CD1c-positive myeloid dendritic cell (primary cell): Measurements from ENCODE around the gene BSX.
A peak's percentile ranks its signal among the peaks of the same experiment; 100 is the strongest.

Experiments
- DNase-seq: peaks from one replicate; pipeline ENCODE4 v3.0.0-alpha.2; 2016; ENCODE audit errors: extremely low spot score

BSX gene

DNA sequence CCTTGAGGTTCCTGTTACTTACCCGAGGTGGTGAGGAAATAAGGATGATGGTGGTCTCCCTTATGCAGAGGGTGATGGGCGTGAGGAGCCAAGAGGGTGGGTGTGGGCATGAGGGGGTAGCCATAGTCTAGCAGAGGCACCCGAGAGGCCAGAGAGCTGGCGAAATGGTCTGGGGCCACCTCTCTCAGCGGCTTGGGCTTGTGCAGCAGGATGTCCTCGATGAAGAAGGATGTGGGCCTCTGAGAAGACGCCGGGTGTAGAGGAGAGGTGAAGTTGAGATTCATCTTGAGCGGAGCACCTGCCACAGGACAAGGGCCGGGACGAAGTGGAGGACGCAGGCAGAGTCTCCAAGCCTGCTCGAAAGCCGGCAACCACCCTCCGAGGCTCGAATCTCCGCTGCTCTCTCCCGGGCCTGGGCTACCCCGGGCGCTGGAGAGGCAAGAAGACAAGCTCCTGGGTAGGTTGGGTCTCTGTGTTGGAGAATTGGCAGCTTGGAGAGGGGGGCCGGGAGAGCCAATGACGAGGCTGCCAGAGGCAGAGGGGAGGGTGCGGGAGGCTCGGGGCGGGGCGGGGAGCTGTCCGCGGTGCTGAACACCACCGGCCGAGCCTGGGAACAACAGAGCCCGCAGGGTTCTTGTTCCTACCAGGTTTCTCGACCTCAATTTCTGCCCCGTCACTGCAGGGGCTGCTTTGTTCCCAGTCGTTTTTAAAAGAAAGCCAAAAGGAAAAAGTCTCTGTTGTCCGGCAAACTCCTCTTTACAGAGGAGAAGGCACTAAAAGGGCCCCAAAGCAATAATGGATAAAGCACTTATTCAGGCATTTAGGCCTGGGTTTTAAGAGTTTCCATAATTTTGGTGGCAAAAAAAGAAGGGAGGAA, at the start of gene BSX:
TSS of gene BSX (minus strand) at position 447 of the 877 bp plus-strand sequence. CDS start at position 284, 163 bp downstream.
- DNase-seq, result peak; percentile 54

DNA sequence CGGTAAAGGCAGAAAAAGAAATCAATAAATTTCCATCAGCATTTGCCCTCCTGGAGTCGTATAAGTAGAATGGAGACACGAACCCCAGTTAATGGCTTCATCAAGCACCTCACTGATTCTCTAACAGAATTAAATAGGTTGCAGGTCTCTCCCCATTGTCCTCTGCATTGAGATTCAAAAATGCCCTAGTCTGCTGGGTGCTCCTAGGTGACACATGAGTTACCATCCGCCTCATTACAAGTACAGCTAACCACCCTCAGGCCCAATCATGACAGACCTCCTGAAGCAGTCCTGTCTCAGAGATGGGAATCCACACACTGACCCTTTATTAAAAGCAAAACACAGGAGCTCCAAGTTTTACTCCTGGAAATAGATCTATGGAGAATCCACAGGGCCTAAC, 48.9 kb upstream of the BSX start:
- DNase-seq, result no peak

DNA sequence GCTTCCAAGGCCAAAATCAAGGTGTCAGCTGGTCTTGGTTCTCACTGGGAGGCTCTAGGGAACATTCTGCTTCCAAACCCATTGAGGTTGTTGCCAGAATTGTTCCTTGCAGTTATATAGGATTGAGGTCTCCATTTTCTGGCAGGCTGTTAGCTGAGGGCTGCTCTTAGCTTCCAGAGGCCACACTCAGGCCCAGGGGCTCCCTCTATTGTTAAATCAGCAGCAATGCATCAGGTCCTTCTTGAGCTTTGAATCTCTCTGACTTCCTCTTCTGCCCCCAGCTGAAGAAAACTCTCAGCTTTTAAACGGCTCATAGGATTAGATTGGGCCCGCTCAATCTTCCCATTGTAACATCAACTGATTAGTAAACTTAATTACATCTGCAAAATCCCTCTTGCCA, 39.3 kb upstream of the BSX start:
- DNase-seq, result peak; percentile 74

DNA sequence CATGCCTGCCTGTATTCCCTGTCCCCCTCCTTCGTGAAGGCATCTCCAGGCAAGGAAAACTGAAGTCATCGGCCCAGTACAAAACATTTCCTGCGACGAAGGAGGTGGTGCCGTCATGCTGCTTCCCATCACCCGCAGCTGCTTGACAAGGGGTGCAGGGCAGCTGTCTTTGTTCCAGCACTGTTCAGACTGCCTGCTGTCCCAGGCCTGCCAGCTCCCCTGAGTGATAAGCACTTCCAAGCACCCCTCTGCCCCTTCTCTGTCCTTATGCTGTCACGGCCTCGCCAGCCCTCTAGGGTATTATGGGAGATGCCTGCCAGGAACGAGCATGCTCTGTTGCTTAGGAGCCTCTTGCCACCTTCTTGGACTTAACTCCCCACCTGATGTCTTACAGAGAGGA, 37.1 kb upstream of the BSX start:
- DNase-seq, result no peak

DNA sequence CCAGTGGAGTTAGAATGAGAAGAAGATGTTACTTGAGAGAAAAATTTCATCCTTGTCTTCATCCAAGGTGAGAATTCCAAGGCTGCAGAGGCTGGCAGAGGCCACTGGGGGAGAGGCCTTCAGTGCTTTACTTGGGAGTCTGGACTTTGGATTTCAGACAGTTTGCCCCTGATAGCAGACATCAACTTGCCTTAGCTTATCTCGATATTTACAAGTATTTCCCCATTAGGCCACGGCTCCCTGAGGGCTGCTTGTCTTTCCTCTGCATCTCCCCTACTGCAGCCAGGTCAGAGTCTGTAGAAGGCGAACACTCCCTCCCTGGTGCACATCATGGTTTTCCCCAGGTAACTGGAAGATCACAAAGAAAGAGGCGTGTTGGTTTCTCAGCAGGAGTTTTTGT, 29.9 kb upstream of the BSX start:
- no peak for DNase-seq

DNA sequence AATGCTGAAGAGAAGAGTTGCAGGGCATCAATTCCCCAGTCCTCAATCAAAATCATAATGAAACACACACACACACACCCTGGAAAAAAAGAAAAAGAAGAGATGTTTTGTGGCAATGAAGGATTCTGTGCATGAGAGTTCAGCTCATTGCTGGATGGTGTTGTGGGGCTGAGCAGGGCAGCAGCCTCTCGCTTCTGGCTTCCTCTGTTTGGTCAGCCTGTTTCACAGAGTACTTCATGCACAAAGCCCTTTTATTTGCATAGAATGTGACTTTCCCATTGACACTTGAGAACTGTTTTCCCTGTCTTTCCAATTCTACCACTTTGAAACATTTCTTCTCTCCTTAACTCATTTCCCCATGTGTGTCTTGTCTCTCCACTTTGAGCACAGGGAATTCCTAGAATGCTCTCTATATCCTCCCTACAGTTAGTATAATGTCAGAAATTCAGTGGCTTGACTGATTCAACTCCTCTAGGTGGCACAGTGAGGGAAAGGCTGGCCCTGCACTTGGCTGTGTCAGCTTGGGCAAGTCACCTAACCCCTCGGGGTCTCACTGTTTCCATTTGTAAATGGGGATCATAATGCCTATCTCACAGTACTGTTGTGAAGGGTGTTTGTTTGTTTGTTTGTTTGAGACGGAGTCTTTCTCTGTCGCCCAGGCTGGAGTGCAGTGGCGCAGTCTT, 25.4 kb upstream of the BSX start:
- DNase-seq, result no peak

DNA sequence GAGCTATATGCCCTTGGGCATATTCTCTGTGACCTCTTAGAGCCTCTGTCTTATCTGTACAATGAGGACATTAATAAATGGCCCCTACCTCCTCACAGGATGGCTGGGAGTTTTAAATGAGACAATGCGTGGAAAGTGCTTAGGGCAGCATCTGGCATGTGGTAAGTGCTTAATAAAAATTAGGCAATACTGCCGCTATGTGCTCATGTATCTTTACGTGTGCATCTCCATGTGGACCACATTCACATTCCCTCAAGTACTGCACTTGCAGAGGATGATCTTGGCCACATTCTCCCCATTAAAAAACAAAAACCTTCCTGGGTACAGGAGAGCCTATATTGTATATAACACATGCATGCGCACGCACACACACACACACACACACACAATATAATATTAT, 19.1 kb upstream of the BSX start:
- DNase-seq, result no peak

DNA sequence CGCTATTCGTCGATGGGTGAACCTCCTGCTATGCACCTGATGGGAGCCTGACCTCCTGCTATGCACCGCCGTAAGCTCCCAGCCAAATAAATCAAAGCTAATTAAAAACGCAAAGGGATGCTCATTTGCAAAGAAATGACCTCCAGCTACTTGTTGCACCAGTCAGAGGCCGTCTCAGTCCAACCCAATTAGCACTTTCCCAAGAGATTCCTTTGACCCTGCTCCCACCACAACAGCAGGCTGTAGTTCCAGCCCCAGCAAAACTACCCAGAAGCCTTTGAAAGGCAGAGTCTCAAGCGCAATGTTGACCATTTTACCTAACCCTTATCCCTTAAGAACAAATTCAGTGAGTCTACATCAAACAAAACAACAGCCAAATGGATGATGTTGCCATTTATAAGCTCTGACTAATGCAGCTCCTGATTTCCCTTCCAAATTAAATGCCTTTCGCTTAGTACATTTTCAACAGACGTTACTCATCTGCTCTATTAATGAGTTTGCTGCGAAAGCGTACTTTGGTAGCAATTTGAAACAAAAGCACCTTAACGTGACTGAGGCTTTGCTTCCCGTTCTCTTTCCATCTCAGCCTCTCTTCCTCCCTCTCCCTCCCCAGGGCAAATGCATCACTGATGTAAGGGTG, 17.2 kb upstream of the BSX start:
- no peak for DNase-seq

DNA sequence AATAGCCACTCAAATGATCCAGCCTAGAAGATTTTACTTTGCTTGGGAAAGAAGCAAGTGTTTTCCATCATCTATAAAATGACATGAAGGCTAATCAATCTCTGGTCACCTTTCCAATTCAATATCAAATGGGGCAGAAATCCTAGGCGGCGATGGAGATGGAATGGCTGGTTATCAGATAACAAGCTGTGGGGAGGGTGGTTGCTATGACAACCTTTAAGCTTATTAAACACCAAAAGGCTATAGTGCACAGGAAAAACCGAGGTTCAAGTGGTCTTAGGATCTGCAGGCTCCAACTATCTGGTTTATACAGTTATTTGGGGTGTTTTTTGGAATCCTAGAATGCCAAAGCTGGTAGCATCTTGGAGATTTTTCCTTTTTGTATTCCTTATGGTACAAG, 13.9 kb upstream of the BSX start:
- no peak for DNase-seq

DNA sequence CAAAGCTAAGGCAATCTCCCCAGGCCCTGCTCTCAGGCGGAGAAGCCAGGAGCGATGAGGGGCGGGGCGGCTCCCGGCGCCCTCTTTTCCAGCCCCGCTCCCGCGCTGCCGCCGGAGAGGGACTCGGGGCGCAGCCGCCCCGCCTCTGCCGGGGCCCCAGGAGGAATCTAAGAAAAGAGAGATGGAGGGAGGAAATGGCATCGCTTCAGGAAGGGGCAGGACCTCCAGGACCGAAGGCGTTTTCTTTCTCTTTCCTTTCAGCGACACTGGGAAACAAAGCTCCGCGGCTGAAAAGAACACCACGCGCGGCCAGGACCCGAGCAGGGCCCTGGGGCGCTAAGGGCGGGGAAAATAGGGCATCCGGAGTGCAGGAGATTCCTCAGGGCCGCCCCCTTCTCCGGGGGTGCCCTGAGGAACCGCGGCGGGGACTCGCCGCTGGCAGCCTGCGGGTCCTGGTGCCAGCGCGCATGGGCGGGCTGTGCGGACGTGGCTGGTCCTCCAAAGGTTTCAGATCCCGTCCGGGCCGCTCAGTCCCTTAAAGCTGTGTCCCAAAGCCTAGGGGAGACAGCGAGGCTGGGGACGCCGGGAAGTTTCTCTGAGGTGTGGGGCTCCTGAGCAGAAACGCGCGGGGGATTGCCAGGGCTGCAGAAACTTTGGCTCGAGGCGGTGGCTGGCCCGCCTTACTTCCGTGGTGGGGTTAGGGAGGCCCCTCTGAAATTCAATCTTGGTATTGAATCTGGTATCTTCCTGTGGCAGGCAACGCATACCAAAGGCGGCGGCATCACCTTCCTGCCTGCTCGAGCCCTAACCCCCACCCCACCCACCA, 2.8 kb upstream of the BSX start:
- DNase-seq, result peak; percentile 51

DNA sequence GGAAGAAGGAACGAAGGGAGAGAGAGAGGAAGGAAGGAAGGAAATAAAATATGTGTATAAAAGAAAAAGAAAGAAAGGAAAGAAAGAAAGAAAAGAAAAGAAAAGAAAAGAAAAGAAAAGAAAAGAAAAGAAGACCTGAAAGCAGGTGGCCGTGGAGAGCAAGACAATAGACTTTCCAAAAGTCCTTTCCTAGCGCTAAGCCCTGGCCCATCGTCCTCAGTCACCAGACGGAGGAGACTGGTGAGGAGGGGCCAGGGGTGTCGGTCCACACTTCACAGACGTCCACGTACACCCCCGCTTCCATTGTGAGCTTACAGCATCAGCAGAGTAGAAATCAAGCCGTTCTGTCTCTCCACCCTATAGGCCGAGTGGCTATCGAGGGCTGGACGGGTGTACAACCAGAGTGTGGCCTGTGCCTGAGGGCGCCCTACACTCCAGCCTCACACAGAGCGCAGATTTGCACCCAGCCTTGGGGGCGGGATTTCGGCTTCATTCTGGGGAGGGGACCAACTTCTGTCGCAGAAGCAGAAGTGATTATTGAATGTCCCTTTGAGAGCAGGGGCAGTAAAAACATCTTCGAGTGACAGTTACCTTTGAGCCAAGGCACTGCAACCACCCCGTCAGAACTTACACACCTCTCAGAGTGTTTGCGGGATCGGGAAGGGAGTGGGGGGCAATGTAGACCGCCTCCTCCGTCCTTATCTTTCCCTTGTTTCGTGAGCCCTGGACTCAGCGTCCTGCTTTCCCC, 2.0 kb upstream of the BSX start:
- DNase-seq, result no peak

DNA sequence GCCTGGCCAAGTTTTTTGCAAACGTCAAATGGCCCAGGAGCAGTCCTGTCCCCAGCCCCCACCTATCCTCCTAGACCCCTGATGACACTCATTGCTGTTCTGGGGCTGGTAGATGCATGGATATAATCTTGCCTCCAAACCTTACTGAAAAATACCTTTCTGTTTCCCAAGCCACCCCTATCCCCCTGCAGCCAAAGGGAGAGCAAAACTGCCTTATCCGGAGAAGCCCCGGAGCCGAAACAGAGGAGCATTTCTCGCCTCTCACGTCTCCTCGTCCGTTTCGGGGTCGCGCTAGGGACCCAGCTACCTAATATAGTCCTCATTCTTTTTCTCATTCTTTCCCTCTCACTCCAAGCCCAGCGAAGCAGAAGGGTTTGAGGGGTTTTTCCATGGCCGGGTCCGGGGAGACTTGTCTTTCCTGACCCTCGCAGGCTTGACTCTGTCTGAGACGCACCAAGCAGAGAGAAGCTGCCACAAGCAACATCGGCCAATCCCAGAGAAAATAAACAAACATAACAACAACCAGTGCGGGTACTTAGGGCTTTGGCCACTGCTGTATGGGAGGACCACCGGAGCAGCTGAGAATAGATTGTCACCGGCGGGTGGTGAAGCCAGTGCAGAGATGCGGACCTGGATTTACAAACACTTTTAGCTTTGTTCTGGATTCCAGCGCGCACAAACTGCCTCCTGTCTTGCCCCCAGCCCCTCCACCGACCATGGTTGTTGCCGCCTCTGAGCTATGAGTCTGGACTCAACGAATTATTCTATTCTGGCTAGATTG, 1.6 kb downstream of the BSX start:
- DNase-seq, result no peak

DNA sequence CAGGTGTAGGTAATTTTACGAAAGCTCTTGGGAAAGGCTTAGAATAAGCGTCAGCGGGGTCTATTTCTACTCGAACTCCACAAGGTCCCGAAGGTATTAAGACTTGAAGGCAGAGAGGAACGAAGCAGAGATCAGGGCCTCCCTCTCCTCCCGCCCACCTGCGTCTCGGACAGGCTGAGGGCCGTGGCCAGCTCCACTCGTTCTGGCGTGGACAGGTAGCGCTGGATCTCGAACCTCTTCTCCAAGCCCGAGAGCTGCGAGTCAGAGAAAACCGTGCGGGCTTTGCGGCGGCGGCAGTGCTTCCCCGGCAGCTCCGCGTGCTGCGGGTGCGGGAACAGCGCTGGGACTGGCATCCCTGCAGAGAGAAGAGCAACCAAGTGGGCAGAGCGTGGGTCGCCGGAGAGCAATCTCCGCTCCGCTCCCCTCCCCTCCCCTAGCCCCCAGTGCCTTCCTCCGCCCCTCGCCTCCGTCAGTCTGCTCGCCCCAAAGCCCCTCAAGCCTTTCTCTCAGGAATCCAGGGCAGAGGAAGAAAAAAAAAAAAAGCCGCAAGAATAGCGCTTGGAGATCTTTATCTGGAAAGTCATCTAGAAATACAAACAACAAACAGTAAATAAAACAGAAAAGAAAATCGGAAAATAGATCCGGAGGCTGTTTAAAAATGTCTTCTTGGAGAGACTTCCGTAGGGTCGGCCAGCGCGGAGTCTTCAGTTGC, 2.4 kb downstream of the BSX start:
- no peak for DNase-seq

DNA sequence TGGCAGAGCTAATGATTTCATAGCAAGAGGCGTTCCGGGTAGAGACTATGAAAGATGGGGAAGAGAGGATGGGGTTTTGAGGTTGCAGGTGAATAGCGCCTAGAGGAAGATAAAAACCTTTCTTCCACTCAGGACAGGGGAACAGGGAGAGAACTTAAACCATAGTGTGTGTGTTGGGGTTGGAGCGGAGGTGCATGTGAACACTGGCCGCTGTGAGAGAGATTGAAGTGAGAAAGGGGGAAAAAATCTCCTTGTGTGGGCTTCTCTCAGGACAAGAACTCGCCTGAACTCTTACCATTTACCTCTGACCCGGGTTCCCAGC, 3.4 kb downstream of the BSX start:
- DNase-seq, result no peak

DNA sequence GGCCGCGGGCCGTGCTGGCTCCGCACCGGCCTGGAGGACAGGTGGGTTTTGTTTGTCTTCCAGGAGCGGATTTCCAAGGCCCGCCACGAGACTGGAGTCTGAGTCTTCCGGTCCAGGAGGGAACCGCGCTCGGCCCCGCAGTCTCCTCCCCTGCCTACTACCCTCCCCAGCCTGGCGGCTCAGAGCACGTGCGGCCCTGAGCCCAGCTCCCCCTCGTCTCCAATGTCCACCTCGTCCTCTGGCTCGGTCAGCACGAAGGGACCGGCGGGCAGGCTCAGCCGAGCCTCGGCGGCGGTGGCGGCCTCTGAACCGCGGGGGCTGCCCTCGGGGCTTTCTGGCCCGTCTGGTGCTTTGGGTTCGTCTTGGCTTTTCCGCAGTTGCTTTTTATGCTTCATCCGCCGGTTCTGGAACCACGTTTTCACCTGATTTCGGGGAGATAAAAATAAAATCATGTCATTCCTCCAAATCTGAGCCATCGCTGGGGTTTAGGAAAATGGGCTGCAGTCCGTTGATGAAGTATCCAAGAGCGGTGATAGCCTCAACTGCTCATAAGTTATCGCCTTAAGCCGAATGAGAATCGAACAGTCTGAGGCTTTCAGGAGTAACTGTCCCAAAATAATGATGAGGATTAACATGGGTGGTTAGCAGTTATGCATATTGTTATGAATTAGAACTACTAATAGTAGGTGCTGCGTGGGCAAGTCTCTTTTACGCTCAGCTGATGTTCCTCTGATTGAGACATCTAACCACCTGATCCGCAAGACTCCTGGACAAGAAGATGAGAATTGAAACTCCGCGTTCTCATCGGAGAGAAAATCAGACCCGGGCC, 4.0 kb downstream of the BSX start:
- DNase-seq, result no peak

DNA sequence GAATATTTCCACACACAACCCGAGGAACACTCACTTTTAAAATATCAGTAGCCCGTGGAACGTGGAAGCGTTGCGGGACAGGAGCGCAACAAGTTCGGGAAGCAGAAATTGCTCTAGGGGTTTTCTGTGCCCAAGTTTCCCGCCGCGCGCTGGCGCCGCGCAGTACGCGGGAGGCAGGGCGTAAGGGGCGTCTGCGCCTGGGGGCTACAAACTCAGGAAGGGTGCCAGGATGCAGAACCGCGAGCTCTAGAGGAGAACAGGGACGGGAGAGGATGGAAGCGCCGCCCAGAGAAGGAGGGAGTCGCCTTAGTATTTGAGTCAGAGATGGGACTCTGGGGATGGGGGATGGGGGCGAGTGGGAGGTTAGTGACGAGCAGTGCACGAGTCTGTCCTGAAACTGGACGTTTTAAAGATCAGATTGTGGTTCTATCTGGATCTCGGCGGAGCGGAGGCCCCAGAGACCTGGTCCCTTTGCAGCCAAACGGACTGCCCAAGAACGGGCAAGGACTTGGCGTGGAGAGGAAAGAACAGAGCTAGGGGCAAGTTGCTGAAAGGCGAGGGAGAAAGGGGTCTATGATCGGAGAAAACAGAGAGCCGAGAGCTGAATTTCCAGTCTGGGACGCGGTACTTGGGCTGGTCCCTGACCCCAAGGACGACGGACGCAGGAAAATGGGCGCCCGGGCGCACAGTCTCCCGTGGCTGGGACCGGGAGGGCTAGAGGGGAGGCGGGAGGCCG, 4.7 kb downstream of the BSX start:
- no peak for DNase-seq

DNA sequence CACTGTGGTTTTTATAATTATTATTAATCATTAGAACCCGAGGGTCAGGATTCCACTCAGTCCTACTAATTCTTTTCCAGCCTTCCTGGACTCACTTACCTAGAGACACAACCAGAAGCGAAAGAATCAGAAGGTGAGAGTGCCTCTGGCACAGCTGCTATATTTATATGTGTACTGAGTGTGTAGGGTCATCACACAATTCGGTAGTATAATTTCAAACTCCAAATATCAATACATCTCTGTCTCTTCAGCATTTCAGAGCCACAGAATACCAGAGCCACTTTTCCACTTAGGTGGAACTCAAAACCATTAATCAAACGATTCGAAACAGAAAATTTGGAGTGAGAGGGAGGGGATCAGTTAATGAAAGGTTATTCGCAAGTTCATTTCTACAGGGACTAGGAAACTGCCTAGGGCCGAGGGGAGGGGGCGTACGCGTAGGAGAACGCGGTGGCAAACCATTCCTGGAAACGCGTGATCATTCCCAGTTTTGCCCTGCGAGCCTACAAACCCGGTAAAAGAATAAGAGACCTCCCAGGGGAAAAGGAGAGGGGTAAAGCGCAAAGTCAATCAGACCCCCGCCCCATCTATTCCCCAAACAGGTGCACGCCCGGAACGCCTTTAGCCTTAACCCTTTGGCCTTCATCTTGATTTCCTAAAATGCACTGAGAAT, 5.4 kb downstream of the BSX start:
- DNase-seq, result no peak

DNA sequence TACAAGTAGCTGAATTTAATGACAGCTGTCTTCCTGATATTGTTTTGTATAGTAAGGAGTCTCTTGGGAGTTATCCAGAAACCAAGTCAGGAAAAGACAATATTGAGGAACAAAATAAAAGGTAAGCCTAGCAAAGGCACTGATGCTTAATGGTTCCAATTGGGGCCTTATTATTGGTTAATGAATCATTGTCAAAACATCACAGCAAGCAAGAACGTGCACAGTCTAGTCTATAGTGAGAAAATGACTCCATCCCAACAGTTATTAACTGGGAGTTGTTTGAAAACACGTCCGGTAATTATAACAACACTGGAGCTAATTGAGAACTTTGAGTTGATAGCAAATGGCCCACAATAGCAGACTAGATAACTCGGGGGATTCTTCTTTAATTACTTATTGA, 17.7 kb downstream of the BSX start:
- no peak for DNase-seq
